ENCODE measurements around the gene CHGA.

CHGA gene

DNA sequence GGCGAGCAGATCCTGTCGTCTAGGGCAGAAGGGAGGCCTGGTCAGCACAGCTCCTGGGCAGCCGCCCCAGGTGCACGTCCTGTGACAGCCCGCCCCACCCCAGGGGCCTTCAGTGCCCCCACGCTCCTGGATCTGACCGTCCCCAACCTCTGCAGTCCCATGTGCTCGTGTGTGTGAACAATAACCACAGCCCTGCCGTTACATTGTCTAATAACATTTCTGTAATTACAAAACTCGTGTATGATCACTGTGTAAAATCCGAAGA, 39.8 kb downstream of the CHGA start:
- DNase-seq: no peak

DNA sequence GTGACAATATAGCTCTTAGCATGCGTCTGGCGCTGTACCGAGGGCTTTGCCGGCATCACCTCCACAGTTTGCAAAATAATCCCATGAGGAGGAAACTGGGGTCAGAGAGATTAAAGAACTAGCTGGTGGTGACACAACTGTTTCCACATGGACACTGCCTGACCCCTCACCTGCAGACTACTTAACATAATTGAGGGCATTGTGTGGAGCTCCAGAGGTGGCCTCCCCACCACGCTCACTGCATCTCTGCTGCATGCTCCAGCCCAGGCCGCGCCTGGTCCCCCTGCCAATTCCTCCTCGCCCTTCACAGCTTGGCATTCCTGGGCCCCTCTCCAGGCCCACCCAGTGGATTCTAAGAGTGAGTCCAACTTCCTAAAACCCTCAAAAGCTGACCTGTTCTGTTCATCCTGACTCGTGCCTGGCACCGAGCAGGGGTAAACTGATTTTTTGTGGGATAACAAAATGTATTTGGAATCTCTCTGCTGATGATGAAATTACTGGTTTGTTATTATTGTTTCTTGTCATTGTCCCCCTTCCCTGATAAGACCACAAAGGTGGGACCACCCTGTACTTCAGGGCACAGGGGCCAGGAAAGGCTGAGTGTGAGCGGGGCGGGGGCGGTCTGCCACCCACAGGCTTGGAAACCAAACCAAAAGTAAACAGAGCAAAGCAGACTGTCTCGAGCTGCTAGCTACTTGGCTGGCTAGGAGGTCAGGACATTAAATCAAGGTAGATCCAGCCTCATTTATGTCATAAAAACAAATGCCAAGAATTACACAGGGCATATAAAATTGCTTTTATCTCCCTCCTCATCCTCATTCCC, 40.6 kb downstream of the CHGA start:
- DNase-seq: no peak

DNA sequence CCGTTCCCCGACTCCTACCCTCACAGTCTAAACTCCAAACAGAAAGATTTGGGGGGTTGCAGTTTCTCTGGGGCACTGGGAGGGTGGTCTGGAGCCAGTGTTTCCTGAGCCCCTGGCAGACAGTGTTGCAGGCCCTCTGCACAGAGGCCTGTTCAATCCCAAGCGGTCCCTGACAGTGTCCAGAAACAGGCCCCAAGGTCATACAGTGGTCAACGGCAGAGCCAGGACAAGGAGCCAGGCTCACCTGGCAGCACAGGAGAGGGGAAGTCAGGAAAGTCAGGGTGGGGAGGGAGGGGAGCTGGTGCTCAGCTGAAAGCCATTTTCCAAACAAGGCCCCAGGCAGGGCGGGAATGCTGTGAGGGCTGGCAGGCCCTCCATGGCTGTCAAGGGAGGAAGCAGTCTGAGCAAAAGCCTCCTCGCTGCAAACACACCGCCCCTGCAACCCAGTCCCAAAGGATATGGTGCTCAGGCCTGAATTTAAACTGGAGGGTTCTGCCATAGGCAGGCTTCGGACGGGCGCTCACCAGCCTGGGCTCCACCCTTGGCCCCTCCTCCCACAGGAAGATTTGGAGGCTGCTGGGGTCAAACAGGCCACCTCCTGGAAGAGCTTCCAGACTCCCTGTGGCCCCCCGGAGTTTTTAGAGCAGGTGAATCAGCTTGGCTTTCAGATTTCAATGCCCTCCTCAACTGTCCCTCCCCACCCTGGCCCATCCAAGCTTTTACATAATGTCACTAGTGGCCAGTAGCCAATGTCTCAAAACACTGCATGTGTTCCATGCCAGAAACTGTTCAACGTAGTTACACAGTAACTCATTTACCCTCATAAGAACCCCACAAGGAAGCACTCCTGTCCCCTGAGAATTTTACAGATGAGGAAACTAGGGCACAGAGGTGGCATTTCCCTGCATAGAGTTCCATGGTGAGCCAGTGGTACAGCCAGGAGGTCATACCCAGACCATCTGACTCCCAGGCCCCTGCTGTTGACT, 41.5 kb downstream of the CHGA start:
- no peak for DNase-seq

DNA sequence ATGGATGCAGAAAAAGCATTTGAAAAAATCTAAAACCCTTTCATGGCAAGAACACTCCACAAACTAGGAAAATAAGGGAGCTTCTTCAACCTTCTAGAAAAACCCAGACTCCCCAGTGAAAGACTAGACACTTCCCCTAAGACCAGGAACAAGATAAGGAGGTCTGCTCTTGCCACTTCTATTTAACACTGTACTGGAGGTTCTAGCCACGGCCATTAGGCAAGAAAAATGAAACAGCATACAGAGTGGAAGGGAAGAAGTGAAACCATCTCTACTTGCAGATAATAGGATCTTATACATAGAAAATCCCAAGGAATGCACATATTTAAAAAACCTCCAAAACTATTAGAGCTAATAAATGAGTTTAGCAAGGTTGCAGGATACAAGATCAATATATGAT, 42.3 kb downstream of the CHGA start:
- no peak for DNase-seq

DNA sequence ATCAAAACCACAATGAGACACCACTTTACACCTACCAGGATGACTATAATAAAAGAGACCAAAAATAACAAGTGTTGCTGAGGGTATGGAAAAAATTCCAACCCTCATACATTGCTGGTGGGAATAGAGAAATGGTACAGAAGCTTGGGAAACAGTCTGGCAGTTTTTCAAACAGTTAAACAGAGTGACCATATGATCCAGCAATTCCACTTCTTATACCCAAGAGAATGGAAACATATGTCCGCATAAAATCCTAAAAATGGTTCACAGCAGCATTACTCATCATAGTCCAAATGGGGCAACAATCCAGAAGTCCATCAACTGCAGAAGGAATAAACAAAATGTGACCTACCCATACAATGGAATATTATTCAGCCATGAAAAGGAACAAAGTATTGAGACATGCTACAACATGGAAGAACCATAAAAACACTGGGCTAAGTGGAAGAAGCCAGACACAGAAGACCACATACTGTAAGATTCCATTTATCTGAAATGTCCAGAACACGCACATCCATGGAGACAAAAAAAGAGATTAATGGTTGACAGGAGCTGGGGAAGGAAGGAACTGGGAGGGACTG, 44.5 kb downstream of the CHGA start:
- DNase-seq: no peak

DNA sequence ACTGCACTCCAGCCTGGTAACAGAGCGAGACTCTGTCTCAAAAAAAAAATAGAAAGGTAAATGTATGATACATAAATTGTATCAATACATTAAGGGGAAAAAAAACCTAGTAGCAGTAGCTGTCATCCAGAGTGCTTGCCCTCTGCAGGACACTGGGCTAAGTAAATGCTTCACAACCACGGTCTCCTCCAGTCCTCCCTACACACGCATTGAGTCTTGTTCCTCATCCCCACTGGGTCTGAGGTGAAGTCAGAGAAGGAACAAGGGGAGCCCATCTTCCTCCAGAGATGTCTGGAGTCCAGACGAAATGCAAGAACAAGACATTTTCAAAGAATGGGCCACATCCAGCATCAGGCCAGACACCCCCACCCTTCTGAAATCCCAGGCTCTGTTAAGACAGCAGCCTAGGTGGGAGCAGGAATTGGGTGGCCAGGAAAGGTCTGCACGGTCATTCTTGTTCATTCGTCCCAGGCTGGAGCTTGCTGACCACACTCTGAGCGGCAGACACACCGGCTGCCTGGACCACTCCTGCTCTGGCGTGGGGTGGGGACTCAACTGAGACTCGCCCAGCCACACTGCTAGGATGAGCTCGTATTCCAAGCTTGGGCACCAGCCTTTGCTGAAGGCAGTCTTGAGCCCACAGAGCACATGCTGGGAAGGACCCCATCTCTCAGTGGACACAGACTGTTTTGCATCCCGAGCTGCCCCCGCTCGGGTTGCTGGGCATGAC, 45.5 kb downstream of the CHGA start:
- DNase-seq: no peak

DNA sequence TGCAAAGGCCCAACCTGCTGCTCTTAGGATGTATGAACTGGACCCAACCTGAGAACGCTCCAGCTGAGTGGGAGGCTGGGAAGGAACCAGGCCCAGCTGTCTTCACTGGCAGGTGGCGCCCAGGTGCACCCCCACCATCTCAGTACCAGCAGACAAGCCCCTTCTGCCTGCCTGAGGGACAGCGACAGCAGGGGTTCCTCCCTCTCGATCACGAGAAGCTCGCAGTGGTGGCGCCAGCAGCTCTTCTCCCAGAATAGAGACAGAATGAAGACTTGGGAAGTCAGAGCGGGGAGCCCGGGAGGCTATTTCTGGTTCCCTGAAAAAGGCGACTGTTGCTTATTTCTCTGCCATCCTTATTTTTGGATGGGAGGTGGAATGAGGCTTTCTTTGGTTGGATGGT, 46.5 kb downstream of the CHGA start:
- peak; percentile 46 for DNase-seq

DNA sequence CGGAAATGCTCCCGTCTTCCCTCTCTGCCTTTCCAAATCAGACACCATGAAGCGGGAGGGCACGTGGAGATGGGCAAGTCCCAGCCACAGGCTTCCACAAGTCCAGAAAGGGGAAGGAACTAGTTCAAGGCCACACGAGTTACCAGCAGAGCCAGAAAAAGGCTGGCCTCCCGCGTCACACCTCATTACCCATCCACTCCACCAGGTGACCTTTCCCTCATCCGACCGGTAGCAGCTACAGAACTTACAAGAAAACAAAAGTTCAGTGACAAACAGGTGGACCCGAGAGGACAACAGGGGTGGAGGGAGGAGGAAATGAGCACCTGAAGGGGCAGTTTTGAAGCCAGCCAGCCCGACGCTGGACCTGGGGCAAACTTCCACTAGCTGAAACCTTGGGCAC, 46.9 kb downstream of the CHGA start:
- no peak for DNase-seq

DNA sequence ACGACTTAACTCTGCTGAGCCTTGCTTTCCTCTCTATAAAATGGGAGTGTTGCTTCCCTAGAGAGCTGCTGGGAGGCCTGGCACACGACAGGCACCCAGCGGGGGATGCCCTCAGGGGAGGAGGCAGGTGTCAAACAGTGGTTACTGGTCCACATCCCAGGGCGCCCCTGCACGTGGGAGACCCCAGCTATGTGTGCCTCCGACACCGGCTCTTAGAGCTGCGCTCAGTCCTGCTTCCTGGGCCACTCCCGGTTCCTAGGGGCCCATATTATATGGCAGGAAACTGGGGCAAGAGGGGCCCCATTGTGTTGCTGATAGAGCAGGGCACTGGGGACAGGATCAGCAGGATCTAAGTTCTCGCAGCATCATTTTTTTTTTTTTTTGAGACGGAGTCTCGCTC, 47.3 kb downstream of the CHGA start:
- no peak for DNase-seq

DNA sequence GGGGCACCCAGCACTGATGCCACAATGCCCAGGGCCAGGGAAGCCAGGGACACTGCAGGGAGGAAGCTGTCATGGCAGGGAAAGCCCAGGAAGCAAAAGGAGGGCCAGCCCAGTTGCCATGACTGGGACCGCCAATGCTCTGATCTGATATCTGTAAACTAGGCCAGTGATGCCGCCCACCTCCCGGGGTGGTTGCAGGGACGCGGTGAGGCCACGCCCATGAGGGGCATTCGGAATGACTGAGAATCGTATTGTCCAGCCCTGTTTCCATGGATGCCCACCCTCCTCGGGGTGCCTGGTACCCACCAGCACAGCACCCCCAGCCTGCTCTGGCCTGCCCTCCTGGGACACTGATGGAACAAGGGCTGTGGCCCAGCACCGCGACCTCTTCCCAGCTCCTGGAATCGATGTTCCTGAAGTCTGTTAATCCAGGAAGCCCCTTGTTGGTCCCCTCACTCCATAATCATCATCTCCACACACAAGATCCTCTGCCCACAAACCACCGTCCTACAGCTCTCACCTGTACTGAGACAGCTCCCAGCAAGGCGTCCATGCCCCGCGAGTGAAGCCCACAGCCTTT, 48.7 kb downstream of the CHGA start:
- no peak for DNase-seq

DNA sequence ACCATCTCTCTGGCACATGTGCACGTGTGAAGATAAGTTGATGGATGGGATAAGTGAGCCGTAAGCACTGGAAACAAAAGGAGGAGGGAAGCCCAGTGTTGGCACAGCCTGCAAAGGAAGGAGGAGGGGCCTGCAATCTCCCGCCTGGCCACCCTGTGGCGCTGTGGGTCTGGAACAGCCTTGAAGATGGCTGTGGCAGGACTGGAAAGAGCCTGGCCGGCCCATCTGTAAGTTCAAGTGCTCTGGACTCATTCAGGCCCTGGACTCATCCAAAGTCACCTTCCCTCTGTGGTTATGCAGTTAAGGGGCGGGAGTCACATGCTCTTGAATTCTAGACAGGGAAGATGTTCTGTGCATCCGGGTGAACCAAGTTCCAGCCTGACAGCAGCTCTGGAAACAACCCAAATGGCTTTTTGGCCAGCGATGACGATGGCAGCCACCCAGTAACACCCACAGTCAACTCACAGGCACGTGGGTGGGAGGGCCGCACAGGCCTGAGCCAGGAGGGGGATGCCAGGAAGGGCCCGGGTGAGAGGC, 50.4 kb downstream of the CHGA start:
- DNase-seq: peak; percentile 65

DNA sequence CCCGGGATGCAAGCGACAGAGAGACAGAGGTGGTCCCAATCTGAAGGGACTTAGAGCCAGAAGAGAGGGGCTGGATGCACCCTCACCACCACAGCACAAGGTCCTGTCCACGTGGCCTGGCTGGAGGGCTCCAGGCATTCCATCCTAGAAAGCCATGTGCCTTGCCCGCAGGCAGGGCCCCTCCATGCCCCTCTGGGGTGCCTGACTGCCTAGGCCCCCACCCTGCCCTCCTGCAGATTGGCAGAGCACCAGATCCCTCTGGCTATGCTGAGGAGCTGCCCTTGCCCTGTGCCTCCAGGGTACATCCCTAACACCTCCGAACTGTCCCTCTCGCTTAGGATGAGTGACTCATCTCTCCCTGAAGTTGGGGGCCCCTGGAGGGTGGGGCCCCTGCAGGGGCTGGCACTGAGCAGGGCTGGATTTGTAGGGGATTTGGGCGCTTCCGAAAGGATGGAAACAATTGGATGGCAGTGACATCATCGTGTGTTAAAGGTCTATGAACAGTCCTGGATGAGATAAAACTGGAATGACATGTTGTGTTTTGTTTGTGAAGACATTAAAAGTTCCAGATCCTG, 50.9 kb downstream of the CHGA start:
- no peak for DNase-seq

DNA sequence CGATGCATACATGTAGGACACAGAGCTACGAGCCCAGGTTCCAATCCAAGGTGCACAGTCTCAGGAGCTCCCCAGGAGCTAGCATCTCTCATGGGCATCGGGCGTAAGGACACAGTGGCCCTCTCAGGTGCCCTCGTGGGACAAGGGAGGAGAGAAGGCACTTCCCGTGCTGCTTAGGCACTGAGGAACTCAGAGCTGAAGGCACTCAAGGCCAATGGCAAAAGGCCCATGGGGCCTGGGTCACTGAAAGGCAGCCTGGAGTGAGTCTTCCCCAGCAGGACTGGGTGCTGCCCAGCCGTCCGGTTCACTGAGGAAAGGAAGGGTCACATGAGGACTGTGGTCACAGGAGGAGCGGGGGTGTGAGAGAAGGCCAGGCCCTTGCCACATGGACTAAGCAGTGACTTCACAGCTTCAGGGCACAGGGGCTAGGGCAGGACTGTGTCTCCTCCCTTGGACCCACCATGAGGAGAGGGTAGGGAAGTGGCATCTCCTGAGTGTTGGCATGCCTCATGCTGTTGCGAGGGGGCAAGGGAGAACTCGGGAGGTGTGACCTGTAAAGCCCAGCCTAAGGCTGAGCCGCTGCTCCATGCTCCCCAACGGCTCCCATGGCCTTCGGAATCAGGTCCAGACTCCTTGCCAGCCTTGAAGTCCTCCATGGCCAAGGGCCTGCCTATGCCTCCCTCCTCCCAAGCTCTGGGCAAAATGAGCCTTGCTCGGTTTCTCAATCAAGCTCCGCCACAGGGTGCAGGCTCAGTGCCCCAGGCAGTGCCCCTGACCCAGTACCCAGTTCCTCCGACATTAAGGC, 51.8 kb downstream of the CHGA start:
- DNase-seq: no peak

DNA sequence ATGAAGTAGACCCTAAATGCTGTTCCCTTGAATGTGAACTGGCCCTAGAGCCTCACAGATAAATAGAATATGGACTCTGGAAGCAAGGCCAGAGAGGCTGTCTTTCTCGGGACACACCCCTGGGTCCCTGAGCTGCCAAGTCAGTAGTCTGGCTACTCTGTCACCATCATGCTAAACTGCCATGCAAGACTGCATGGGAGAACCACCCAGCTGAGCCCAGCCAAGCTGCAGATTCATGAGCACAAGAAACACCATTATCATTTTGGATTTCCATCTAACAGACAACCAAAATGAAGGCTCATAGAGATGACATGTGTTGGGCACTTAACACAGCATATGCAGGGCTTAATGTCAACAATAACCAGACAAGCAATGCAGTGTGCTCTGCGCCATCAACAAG, 53.3 kb downstream of the CHGA start:
- DNase-seq: no peak

DNA sequence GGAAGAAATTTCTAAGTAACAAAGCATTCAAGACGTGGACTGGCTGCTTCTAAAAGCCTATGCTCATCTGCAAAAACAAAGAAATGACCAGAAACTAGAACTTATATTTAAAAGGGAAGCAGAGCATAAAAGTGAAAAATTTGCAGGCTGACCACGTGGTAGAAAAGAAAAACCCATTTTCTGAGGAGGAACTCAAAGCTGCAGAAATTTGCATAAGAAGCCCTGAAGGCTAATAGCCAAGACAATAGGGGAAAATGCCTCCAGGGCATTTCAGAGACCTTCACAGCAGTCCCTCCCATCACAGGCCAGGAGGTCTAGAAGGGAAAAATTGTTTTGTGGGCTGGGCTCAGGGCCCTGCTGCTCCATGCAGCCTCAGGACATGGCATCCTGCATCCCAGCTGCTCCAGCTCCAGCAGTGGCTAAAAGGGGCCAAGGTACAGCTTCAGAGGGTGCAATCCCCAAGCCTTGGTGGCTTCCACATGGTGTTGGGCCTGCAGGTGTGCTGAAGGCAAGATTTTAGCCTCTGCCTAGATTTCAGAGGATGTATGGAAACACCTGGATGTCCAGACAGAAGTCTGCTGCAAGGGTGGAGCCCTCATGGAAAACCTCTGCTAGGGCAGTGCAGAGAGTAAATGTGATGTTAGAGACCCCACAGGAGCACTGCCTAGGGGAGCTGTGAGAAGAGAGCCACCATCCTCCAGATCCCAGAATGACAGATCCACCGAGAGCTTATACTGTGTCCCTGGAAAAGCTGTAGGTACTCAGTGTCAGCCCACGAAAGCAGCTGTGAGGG, 55.5 kb downstream of the CHGA start:
- no peak for DNase-seq

DNA sequence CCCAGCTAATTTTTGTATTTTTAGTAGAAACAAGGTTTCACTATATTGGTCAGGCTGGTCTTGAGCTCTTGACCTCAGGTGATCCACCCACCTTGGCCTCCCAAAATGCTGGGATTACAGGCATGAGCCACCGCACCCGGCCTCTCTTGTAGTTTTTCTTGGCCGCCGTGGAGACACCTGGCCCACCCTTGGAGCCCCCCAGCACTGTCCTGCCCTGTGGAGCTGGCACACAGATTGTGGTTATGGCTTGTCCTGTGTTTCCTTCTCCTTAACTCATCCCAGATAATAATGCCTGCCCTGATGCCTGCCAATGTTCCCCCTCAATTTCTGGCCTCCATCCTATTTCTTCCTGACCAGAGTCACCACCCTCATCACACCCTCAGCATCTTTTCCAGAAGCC, 57.9 kb downstream of the CHGA start:
- DNase-seq: no peak

DNA sequence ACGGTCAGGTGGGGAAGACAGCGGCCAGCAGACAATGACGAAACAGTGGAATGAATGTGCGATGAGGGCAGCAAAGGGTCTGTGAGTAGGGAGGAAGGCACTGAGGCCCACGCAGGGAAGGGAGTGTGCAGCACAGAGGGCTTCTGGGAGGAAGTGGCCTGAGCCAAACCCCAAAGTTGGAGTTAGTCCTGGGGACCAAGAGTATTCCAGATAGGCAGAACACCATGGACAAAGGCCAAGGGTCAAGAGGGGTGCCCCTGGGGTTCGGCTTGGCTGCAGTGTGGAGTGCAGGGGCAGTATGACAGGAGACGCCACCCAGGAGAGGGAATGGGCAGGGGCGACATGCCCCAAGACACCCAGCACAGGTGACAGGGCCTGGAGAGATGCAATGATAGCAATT, 58.8 kb downstream of the CHGA start:
- no peak for DNase-seq

DNA sequence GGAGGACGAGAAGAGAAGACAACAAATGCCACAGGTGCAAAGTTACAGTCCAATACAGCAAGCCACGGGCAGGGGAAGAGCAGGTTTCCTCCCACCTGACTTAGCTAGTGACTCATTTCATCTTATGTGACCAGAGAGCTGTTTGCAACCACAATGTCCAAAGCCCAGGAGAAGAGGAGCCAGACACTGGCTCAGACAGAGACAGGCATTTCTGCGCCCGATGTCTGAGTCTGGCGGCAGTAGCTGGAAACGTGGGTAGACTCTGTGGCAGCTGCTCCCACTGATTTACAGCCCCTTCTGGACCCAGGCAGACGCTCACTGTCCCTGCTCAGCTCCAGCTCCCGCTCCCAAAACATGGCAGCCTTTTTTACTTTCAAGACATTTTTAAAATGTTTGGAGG, 60.0 kb downstream of the CHGA start:
- DNase-seq: no peak

DNA sequence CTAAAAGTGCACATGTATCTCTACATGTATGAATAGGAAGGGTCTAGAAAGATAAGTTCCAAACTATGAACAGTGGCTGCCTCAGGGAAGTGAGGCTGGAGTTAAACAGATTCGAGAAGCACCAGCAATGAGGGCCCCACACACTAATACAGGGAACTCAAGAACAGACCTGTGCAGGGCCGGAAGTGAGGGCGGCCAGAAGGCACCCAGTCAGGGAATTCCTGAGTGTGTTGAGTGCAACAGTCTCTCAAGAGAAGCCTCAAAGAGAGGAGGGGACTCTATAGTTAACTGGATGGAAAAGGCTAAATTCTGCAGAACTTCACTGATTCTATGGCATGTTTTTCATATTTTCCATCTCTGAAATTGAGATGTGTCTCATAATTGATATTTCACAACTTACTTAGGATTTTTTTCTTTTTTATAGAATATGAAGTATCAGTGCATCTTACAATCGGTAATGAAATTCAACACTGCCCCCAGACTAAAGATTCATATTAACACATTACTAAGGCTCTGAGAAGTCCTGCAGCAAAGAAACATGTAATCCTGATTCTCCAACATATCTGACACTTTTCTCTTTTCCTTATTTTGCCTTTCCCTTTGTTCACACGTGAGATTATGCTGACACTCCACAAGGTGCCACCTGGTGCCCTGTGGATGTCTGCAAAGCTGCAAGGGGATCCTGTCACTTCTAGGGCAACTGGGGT, 61.3 kb downstream of the CHGA start:
- no peak for DNase-seq
